ENCODE measurements around the gene MCU.

Gene MCU

GRCh38 chr10:72810976-72811375 is 119.0 kb downstream of the MCU start:
- no peak for DNase-seq

- DNase-seq: no peak
These were observed 120.4 kb downstream of the MCU start for GRCh38 chr10:72812415-72812752.

GRCh38 chr10:72812753-72813430 is 120.9 kb downstream of the MCU start:
- no peak for DNase-seq

GRCh38 chr10:72814099-72814790 is 122.3 kb downstream of the MCU start:
- DNase-seq: no peak

- DNase-seq: no peak
These were observed 124.6 kb downstream of the MCU start for GRCh38 chr10:72816565-72816964.

GRCh38 chr10:72818076-72818475 is 126.1 kb downstream of the MCU start:
- no peak for DNase-seq

- DNase-seq: no peak
These were observed 127.1 kb downstream of the MCU start for GRCh38 chr10:72819053-72819452.

GRCh38 chr10:72821606-72822005 is 129.7 kb downstream of the MCU start:
- no peak for DNase-seq

- no peak for DNase-seq
These were observed 130.5 kb downstream of the MCU start for GRCh38 chr10:72822342-72822986.

GRCh38 chr10:72825163-72825562 is 133.2 kb downstream of the MCU start:
- no peak for DNase-seq

- no peak for DNase-seq
These were observed 134.4 kb downstream of the MCU start for GRCh38 chr10:72826346-72826745.

- no peak for DNase-seq
These were observed 136.4 kb downstream of the MCU start for GRCh38 chr10:72828294-72828693.

GRCh38 chr10:72830625-72831024 is 138.7 kb downstream of the MCU start:
- no peak for DNase-seq

- no peak for DNase-seq
These were observed 139.9 kb downstream of the MCU start for GRCh38 chr10:72831696-72832409.

GRCh38 chr10:72832701-72833100 is 140.8 kb downstream of the MCU start:
- no peak for DNase-seq

GRCh38 chr10:72834183-72834825 is 142.4 kb downstream of the MCU start:
- DNase-seq: peak; percentile 35

GRCh38 chr10:72840319-72840718 is 148.4 kb downstream of the MCU start:
- no peak for DNase-seq

- no peak for DNase-seq
These were observed 149.5 kb downstream of the MCU start for GRCh38 chr10:72841487-72841886.

- no peak for DNase-seq
These were observed 150.2 kb downstream of the MCU start for GRCh38 chr10:72842164-72842563.

- no peak for DNase-seq
These were observed 154.3 kb downstream of the MCU start for GRCh38 chr10:72846238-72846637.

- no peak for DNase-seq
These were observed 155.7 kb downstream of the MCU start for GRCh38 chr10:72847681-72848080.

- DNase-seq: no peak
These were observed 158.9 kb downstream of the MCU start for GRCh38 chr10:72850861-72851260.

- DNase-seq: no peak
These were observed 159.6 kb downstream of the MCU start for GRCh38 chr10:72851509-72851908.

Data from stimulated activated CD4-positive, alpha-beta T cell treated with anti-CD3 and anti-CD28 coated beads, Interleukin-4, amount 100 ng/mL, for 24 hours (primary cell).